ENCODE results near the gene GCNT3.

GCNT3 gene, protein sequence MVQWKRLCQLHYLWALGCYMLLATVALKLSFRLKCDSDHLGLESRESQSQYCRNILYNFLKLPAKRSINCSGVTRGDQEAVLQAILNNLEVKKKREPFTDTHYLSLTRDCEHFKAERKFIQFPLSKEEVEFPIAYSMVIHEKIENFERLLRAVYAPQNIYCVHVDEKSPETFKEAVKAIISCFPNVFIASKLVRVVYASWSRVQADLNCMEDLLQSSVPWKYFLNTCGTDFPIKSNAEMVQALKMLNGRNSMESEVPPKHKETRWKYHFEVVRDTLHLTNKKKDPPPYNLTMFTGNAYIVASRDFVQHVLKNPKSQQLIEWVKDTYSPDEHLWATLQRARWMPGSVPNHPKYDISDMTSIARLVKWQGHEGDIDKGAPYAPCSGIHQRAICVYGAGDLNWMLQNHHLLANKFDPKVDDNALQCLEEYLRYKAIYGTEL

DNA sequence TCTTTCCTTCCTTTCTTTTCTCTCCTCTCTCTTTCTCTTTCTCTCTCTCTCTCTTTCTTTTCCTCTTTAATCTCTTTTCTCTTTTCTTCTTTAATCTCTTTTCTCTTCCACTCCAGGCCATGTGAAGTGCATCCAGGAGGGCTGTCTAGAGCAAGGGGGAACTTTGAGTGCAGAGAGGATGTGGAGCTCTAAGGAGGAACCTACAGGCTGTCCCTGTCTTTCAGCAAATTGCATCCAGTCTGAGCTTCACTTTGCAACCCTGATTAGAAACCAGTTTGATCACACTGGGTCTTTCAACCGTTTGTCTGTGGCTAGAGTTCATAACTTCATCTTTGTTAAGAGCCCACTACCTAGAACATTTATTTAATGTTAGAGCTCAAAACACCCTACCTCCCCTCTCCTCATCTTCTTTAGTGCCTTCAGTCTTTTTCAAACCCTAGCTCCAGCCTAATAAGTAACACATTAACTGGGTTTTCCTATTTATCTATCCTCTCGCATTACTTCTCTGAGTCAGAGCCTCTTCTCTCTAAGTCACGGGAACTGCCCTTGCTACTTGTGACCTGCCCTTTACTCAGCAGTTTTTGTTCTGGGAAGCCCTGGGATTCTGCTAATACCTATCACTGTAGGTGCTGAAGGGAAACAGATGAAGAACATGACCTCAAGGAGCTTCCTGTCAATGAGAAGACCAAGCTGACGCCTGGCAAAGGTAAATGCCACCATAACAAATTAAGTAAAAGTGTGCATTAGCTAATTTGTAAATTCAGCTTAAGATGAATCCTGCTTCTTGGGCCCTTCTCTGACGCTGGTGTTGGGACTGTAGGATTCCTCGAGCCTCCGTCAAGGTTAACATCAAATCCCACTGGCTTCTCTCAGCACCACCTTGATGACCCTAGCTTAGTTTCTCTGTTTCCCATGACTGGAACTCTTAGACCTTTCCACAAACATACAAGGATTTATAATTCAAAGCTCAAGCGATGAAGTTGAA is at the start of gene GCNT3:
GCNT3 (plus strand) TSS at position 508 of the 985 bp plus-strand sequence. CDS start 6,456 bp downstream, outside the sequence.
- DNase-seq = no peak

DNA sequence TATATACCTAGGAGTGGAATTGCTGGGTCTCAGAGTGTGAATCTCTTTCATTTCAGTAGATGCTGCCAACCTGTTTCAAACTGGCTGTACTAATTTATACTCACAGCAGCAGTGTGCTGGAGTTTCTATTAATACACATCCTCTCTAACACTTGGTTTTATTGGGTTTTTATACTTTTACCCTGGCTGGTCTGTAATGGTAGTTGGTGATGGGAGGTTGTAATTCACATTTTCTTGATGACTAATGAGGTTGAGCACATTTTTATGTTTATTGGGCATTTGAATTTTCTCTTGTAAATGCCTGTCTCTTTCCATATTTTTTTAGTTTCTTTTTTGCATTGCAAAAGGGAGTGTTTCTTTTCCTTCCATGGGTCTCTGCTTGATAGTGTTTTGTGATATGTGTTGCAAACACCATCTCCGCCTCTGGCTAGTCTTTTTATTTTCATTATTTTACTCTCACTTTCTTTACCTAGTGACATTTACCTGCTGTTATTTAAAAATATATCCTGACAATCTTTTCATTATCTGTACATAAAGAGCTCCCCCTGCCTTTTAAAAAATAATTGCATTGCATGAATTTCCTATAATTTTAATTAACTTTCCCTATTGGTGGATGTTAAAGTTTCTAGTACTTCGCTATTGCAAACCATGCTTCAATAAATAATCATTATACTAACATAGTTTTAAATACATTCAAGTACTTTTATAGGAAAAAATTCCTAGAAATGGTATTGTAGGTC is 49.0 kb upstream of the GCNT3 start:
- no peak for DNase-seq

DNA sequence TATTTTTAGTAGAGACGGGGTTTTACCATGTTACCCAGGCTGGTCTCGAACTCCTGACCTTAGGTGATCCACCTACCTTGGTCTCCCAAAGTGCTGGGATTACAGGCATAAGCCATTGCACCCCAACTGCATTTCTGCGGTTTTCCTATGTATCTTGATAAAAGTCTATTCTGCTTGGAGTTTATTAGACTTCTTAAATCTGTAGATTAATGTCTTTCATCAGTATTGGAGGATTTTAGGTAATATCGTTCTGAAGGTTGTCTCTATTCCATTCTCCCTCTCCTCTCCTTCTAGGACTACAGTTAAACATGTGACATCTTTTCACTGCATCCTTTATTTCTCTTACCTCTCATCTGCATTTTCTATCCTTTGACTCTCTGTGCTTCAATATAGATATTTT is 46.3 kb upstream of the GCNT3 start:
- DNase-seq = no peak

DNA sequence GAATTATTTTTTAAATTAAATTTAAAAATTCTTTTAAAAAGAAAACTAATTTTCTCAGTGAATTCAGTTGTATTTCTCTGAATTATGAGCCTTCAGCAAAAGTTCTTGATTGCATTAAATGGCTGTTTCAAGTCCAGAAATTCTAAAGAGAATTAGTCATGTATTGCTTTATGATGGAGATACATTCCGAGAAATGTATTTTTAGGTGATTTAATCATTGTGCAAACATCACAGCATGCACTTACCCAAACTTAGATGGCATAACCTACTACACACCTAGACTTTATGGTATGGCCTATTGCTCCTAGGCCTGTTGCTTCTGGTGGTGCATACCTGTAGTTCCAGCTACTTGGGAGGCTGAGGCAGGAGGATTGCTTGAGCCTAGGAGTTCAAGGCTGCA is 44.3 kb upstream of the GCNT3 start:
- no peak for DNase-seq

DNA sequence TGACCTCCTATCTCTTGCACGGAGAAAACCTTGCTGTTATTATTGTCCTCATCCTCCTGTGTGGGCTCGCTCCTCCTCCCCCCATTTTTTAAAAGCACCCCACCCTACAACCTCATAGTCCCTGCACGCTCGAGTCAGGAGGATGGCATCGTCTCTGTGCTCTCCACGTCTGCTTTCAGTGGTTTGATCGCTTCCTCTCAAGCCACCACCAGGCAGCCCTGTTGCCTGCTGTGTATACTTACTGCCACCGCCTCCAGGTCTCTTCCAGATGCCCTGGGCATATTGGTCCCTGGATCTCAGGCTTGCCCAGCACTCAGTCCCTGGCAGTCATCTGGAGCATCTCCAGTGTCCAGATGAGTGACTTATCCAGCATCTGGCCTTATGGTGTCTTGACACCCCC is 42.1 kb upstream of the GCNT3 start:
- no peak for DNase-seq

DNA sequence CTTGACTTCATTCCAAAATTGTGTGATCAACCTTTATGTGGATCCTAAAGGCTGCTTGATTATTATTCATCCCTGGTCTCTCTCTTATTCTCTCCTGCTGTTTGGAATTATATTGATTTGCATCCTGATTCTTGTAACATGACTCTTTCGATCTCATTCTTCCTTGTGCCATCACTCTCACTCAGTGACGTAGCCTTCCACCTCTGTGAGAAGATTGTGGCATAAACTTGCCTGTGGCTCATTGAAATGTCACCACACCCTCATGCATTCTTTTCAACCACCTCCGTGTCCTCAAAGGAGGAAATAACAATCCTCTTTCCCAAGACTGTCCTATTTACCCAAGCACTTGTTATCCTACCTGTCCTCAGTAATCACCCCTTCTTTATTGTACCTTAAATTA is 41.3 kb upstream of the GCNT3 start:
- DNase-seq = no peak

DNA sequence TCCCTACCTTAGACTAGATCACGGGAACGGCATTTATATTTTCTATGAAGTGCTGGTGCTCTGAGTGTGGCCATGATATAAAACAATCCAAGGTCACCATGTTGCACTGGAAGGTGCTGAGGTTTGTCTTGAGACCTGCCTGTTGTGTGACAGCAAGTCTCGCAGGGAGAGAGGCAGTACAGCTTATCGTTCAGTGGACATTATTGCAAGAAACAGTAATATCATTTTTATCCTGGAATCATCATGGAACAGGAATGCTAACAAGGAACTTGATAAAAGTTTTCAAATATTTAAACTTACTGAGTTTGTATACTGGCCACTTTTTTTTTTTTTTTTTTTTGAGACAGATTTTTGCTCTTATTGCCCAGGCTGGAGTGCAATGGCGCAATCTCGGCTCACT is 40.0 kb upstream of the GCNT3 start:
- DNase-seq = no peak

DNA sequence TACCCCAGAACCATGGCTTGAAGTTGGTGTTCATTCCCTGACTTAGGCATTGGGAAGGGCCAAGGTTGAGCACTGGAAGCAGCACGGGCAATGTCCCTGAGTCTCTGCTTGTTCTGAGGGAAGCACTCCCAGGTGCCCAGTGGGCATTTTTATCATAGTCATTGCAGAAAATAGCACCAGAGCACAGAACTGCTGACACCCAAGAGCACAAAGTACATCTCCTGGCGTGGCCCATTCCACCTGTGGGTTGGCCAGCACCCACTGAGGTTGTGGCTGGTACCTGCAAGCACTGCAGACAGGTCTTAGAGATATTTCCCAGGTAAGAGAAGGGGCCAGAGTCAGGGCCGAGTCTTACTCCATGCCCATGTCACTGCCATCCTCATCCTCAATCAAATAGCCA is 28.5 kb upstream of the GCNT3 start:
- no peak for DNase-seq

DNA sequence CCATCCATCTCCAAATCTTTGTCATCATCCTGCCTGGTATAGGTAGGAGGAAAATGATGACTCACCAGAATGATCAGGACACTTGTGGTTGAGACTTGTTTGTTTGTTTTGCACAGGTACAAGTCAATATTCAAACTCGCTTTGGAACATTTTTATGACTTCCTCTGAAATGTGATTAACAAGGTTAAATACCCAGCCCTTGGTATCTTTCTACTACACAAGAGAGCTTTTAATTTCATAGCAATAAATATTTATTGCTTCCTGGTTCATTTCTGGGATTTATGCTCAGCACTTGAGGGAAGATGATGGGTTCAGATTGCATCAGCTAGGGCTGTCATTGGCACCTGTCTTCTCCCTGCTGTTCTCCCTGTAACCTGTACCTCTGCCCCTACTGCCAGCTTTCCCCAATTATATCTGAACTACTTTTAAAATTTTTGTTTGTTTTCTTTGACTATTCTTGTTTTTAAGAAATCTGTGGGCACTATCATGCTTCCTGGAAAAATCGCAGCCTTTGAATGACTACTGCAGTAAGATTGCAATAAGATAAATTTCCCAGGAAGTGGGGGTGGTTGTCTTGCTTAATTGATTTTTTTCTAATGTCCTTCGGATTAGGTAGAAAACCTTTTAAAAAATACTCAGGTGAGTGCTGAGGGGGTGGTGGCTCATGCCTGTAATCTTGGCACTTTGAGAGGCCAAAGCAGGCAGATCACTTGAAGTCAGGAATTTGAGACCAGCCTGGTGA is 24.3 kb upstream of the GCNT3 start:
- no peak for DNase-seq

DNA sequence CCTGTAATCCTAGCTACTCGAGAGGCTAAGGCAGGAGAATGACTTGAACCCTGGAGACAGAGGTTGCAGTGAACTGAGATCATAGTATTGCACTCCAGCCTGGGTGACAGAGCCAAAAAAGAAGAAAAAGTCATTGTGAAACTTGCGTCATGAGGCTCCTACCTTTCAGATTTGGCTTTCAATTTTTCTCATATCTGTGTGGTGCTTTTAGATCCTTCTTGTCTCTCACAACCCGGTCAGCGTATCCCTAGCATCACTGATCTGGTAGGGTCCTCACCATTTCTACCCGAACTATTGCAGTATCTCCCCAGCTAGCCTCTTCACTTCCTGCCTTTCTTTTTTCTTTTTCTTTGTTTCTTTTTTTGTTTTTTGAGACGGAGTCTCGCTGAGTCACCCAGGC is 21.6 kb upstream of the GCNT3 start:
- DNase-seq = no peak

DNA sequence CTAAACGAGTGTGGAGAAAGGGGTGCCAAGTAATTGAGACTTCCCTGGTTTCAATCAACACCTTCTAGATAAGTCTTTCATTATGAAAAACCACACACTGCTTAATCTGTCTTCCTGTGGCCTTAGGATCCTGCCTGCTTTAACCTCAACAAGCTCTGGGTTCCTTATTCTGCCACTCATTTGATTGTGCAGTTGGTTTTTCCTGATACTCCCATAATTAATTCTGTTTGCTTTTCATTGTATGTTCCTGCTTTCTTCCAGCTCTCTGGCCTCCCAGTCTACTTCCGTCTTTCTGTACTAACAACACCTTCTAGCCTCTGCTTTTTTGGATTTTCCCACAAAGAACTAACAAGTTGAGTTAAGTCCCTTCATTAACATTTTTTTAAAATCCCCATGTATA is 20.2 kb upstream of the GCNT3 start:
- DNase-seq = no peak

DNA sequence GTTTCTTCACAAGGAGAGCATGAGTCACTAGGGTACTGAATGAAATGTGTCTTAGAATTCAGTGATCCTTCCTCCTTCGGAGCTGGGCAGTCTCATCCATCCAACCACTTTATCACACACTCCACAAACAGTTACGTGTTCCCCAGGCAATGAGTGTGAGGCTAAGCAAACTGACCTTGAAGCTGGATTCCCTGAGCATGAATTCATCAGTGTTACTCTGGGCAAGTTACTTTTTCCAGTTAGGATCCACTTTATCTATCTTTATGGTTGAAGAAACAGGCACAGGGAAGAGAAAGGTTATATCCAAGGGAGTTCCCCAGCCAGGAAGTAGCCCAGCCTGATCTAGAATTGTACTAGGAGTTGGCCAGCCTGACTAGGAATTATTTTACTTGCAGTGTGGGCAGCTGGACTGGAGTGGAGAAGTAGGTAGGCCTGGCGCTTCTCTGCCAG is 17.1 kb upstream of the GCNT3 start:
- no peak for DNase-seq

DNA sequence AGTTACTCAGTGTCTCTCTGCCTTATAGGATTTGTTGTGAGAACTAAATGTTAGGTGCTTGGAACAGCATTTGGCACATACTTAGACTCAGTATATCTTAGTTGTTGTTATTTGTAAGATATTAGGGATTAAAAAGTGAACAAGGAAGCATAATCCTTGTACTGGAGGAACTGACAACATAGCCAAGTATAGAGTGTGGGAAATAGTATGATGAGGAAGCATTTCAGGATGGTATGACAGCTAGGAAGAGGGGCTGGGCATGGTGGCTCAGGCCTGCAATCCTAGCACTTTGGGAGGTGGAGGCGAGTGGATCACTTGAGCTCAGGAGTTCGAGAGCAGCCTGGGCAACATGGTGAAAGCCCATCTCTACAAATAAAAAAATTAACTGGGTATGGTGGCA is 16.6 kb upstream of the GCNT3 start:
- DNase-seq = no peak

DNA sequence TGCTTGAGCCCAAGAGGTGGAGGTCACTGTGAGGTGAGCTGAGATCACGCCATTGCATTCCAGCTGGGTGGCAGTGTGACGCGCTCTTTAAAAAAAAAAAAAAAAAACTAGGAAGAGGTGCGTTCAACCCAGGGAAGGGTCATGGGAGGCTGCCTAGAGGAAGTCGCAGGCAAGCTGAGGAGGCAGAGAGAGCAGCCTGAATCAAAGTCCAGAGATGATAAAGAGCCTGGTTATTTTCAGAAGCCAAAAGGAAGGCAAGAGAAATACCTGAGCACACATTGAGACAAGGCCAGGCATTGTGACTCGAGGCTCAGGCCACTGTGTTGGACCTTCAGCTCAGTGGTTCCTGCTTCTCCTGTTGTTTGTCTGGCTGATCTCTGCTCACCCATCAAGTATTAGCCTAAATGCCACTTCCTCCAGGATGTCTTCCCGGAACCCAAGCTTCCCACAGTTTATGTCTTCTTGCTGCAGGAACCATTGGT is 16.1 kb upstream of the GCNT3 start:
- DNase-seq = no peak

DNA sequence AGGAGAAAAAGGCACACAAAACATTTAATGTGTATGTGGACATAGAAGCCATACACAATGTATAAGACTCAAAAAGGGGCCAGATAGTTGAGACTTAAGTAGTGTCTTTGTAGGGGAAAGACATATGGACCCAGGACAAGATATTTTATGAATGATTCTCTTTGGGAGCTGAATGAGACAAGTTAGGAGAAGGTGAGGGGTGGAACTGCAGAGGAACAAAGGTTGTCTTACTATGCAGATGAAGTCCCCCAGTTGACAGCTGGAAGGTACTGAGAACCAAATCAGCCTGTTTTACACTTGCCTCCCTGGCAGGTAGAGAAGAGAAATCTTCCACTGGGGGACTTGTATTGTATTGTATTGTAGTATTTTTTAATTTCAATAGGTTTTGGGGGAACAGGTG is 14.9 kb upstream of the GCNT3 start:
- no peak for DNase-seq

DNA sequence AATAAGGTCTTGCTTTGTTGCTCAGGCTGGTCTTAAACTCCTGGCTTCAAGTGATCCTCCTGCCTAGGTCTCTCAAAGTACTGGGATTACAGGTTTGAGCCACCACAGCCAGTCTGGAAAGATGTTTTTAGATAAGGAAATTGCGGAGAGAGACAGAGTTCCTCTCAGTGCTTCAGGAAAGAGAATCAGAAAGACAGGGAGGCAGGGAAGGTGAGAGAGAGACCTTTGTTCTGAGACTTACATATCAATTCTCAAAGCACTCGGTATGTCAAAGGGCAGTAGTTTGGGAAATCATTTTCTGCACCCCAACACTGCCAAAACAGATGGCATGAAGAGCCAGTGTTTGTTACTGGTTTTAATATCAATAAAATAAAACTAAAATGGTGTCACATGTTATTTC is 13.1 kb upstream of the GCNT3 start:
- DNase-seq = no peak

DNA sequence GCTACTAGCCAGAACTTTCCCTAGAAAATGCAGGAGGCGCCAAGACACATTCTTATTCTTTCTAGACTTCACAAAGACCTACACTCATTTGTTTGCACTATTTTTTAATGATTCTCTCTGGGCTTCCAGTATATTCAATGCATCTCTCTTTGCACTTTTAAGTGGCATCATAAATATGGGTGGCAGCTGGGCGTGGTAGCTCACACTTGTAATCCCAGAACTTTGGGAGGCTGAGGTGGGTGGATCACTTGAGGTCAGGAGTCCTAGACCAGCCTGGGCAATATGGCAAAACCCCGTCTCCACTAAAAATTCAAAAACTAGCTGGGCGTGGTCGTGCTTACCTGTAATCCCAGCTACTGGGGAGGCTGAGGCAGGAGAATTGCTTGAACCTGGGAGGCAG is 5.6 kb upstream of the GCNT3 start:
- no peak for DNase-seq

DNA sequence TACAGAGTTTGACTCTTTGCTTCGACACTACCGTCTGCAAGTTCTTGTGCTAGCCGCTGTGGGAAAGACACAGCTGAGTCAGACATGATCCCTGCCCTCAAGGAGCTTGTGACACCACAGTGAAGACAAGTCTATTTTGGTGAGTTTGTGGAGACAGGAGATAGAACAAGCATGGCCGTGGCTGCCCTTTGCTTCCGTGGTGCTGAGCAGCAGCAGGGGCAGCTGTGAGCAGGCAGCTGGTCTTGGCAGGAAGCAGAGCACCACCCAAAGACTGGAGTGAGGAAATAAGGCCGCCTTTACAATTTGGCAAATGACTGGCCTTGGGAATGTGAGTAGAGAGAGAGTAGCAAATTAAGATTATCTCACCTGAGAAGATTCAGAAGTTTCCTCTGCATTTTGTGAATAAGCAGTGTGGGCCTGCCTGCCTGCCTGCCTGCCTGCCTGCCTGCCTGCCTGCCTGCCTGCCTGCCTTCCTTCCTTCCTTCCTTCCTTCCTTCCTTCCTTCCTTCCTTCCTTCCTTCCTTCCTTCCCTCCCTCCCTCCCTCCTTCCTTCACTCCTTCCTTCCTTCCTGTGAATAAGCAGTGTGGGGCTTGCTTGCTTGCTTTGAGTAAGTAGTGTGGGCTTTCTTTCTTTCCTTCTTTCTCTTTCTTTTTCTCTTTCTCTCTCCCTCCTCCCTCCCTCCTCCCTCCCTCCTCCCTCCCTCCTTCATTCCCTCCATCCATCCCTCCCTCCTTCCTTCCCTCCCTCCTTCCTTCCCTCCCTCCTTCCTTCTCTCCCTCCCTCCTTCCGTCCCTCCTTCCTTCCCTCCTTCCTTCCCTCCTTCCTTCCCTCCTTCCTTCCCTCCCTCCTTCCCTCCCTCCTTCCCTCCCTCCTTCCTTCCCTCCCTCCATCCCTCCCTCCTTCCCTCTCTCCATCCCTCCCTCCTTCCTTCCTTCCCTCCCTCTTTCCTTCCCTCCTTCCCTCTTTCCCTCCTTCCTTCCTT is 1.6 kb upstream of the GCNT3 start:
- DNase-seq = no peak

DNA sequence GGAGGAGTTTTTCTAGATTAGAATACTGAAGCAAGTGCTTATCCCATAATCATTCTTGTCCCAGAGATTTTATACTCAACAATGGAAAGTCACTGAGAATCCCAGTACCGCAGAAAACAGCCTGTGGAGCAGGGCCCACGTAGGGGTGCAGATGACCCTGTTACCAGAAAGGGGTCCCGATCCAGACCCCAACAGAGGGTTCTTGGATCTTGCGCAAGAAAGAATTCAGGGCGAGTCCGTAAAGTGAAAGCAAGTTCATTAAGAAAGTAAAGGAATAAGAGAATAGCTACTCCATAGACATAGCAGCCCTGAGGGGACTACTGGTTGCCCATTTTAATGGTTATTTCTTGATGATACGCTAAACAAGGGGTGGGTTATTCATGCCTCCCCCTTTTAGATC is 2.6 kb downstream of the GCNT3 start:
- no peak for DNase-seq

DNA sequence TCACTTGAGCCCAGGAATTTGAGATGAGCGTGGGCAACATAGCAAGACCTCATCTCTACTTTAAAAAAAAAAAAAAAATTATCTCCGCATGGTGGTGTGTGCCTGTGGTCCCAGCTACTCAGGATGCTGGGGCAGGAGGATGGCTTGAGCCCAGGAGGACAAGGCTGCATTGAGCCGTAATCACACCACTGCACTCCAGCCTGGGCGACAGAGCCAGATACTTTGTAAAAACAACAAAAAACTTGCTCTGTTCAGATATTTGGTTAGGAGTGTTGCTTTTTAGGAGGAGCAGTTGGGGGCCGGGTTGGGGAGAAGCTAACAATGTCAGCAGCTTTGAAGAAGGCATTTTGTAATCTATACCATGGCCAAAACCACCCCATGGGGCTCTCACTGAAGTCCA is 4.1 kb downstream of the GCNT3 start:
- no peak for DNase-seq

DNA sequence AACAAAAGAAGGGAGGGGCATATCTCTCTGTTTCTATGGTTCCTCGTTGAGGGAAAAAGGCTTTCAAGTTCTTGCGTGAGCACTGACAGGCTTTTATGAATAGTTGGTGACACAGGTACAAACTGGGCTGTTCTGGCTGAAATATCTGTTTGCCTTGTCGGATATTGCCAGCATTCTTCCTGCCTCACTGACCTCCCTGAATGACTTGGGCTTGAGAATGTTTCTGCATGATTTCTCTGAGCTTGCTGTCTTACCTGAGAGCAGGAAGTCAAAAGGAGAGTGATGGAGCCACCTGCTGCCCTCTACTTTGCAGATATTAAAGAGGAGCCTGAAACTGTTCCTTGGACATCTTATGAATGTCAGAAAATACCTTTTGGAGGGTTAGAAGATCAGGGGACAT is 4.8 kb downstream of the GCNT3 start:
- no peak for DNase-seq
